GM12878 (cell line): ENCODE measurements around the gene QPRT. TPM values are rescaled to one million over a fixed set of nuclear protein-coding genes. Genes with fewer than 3 reads are reported as not detected.
"Not testable (repeated sequence)": the region's sequence is repeated elsewhere in the genome, so short reads cannot be mapped to it uniquely, and the experiment has no call there.

Source experiments
- ATAC-seq: fragments of 200-7000 bp; cut with Tn5 transposase; 3 replicates; pipeline ENCODE4 v1.9.1; 2020; ENCODE audit warnings: mild to moderate bottlenecking, moderate library complexity
- BruUV-seq: library from RNA; stranded (reverse); fragments of 400-500 nt; replicated peaks from 2 replicates; lab custom pipeline; 2021; lab: Mats Ljungman, UMichigan
- CTCF ChIA-PET: fragments of 300-600 bp; sonication (Branson Sonifier 250); formaldehyde crosslinking; extraction: SDS; loops from one replicate; lab custom pipeline; 2021; ENCODE audit warnings: inconsistent platforms; lab: Yijun Ruan, JAX
- POLR2A ChIA-PET: fragments of 350-600 bp; formaldehyde crosslinking; extraction: SDS; loops from one replicate; lab custom pipeline; 2021; ENCODE audit warnings: inconsistent platforms; lab: Charles Lee
- RAD21 ChIA-PET: fragments of 300-600 bp; sonication (Branson Sonifier 250); formaldehyde crosslinking; loops from one replicate; lab custom pipeline; 2023; ENCODE audit warnings: antibody characterized with exemption; ENCODE audit not compliant: unreplicated experiment; lab: Charles Lee
- SMC1A ChIA-PET: fragments of 300-600 bp; sonication (Branson Sonifier 250); formaldehyde crosslinking; loops from one replicate; lab custom pipeline; 2023; ENCODE audit not compliant: unreplicated experiment, uncharacterized antibody; lab: Charles Lee
- DNase-seq: peaks from one replicate; pipeline ENCODE4 v3.0.0-alpha.2; 2011; ENCODE audit warnings: low read depth, low spot score
- FAIRE-seq: peaks from 3 replicates; lab custom pipeline; 2011; peaks lifted over from hg19 to GRCh38; lab: Jason Lieb, UNC
- H2AFZ ChIP-seq: 2 replicates; pipeline ENCODE4 v1.6.0; 2011; ENCODE audit warnings: low read depth, low read length, control low read depth; ENCODE audit not compliant: control insufficient read depth
- H3K27ac ChIP-seq: 2 replicates; pipeline ENCODE4 v1.5.1; 2011; ENCODE audit warnings: control low read depth; ENCODE audit not compliant: control insufficient read depth, insufficient read depth
- H3K27me3 ChIP-seq, 2 experiments: replicated peaks in 1 of 2; 2 replicates each; pipeline versions ENCODE4 v1.6.0 to v1.6.1; 2011; ENCODE audit warnings: low read length in 1 of 2; ENCODE audit not compliant: control insufficient read depth in 2 of 2, insufficient read depth in 2 of 2
- H3K36me3 ChIP-seq, 2 experiments: 2 replicates each; pipeline ENCODE4 v1.5.1; 2011; ENCODE audit warnings: low read length in 1 of 2; ENCODE audit not compliant: control insufficient read depth in 2 of 2, insufficient read depth in 2 of 2
- H3K4me1 ChIP-seq: 2 replicates; pipeline ENCODE4 v1.6.1; 2011; ENCODE audit warnings: mild to moderate bottlenecking, low read length, moderate library complexity, mixed read lengths; ENCODE audit not compliant: control insufficient read depth, insufficient read depth
- H3K4me2 ChIP-seq: 2 replicates; pipeline ENCODE4 v1.6.0; 2011; ENCODE audit warnings: control low read depth; ENCODE audit not compliant: control insufficient read depth, insufficient read depth
- H3K4me3 ChIP-seq: fragments of 200-600 bp; sonication (generic); 2 replicates; pipeline ENCODE4 v1.5.1; 2016
- H3K79me2 ChIP-seq: 2 replicates; pipeline ENCODE4 v1.6.0; 2011; ENCODE audit warnings: low read length; ENCODE audit not compliant: control insufficient read depth, insufficient read depth
- H3K9ac ChIP-seq: 2 replicates; pipeline ENCODE4 v1.8.0; 2011; ENCODE audit warnings: low read length, control low read depth, mixed read lengths; ENCODE audit not compliant: control insufficient read depth, insufficient read depth
- H3K9me3 ChIP-seq: replicated peaks from 3 replicates; pipeline ENCODE4 v1.5.1; 2011; ENCODE audit warnings: mild to moderate bottlenecking, low read length; ENCODE audit not compliant: control insufficient read depth, insufficient read depth
- H4K20me1 ChIP-seq: 2 replicates; pipeline ENCODE4 v1.6.0; 2011; ENCODE audit not compliant: control insufficient read depth, insufficient read depth
- BRCA1 ChIP-seq: IDR thresholded peaks from 2 replicates; pipeline ENCODE4 v1.6.1; 2011; ENCODE audit warnings: low read depth, low read length, improper control_type of control experiment
- DPF2 ChIP-seq: fragments of 450-650 bp; IDR thresholded peaks from 2 replicates; pipeline ENCODE4 v1.6.1; 2017; ENCODE audit warnings: mild to moderate bottlenecking
- FOXK2 ChIP-seq: fragments of 450-650 bp; IDR thresholded peaks from 2 replicates; pipeline ENCODE4 v1.6.1; 2017; ENCODE audit warnings: mild to moderate bottlenecking, moderate library complexity
- IKZF2 ChIP-seq, 2 experiments: fragments of 450-650 bp; IDR thresholded peaks; 2 replicates each; pipeline ENCODE4 v1.6.1; 2017; ENCODE audit warnings: mild to moderate bottlenecking in 2 of 2, moderate library complexity in 2 of 2
- MTA2 ChIP-seq: fragments of 450-650 bp; IDR thresholded peaks from 2 replicates; pipeline ENCODE4 v1.6.1; 2016; ENCODE audit warnings: low read depth, mild to moderate bottlenecking, moderate library complexity
- PKNOX1 ChIP-seq: fragments of 450-650 bp; IDR thresholded peaks from 2 replicates; pipeline ENCODE4 v1.6.1; 2016; ENCODE audit warnings: mild to moderate bottlenecking
- RAD51 ChIP-seq: fragments of 450-650 bp; IDR thresholded peaks from 2 replicates; pipeline ENCODE4 v1.6.1; 2016; ENCODE audit warnings: moderate library complexity, mild to moderate bottlenecking, inconsistent platforms
- SMARCA5 ChIP-seq: fragments of 450-650 bp; IDR thresholded peaks from 2 replicates; pipeline ENCODE4 v1.6.1; 2017; ENCODE audit warnings: mild to moderate bottlenecking
- ZBED1 ChIP-seq: IDR thresholded peaks from 2 replicates; pipeline ENCODE4 v1.6.1; 2016; ENCODE audit warnings: borderline replicate concordance
- ZNF24 ChIP-seq: fragments of 450-650 bp; IDR thresholded peaks from 2 replicates; pipeline ENCODE4 v1.6.1; 2017; ENCODE audit warnings: antibody characterized with exemption, mild to moderate bottlenecking
- ZNF687 ChIP-seq: fragments of 450-650 bp; IDR thresholded peaks from 2 replicates; pipeline ENCODE4 v1.6.1; 2017; ENCODE audit warnings: mild to moderate bottlenecking, moderate library complexity
- WGBS: methylation state at CpG from one replicate; pipeline ENCODE4 v1.1.6; 2016; ENCODE audit warnings: low lambda C conversion rate; ENCODE audit not compliant: insufficient replicate concordance, insufficient coverage; ENCODE audit errors: missing lambda C conversion rate; 5-methylcytosine and 5-hydroxymethylcytosine counted together
- in situ Hi-C: fragments of 300-500 bp; cut with MboI; formaldehyde crosslinking; loops from 9 replicates; pipeline ENCODE4 v1.14.3; 2018; ENCODE audit warnings: mixed read lengths
- intact Hi-C: fragments of 100-400 bp; cut with micrococcal nuclease; formaldehyde crosslinking; loops from one replicate; pipeline ENCODE4 v1.14.2; 2022; ENCODE audit not compliant: unreplicated experiment
- polyA plus RNA-seq, 11 experiments: library from polyadenylated mRNA; depleted of rRNA in 4 of 11; unstranded in 6 of 11; stranded (reverse) in 5 of 11; fragments of >200 nt; fragmentation: Nextera tagmentation in 4 of 11; fragmentation: Illumina TruSeq in 1 of 11; extraction: Ambion mirVana in 4 of 11; extraction: Trizol in 1 of 11; gene quantifications; 1 replicate in 1 of 11; 2 replicates in 10 of 11; pipeline versions ENCODE4 v1.2.1 to v1.2.3, GENCODE V29; 2011 to 2016; ENCODE audit warnings: inconsistent platforms in 2 of 11, missing spikeins in 2 of 11, low read depth in 1 of 11
- total RNA-seq, 4 experiments: library from RNA; depleted of rRNA in 3 of 4; stranded (reverse); fragments of >200 nt in 3 of 4; fragmentation: Illumina TruSeq in 1 of 4; extraction: Trizol in 1 of 4; gene quantifications; 2 replicates each; pipeline versions ENCODE4 v1.2.1 to v1.2.3, GENCODE V29; 2013 to 2021

Gene QPRT
- total and polyA plus RNA-seq, 10 of the 15 experiments (the other 5 are each of a cell fraction or from before 2014, with no cell fraction given): 2.7 to 43.0 (median 31.3) TPM

GRCh38 chr16:29653890-29654289 is 25.1 kb upstream of the QPRT start:
- POLR2A ChIA-PET: interaction anchor here (0.6 to 4.8 kb wide), 8 partner anchors 8 to 997 kb away, joined by 3 to 62 read pairs (median 6); partner anchors contain the start of genes PRR14 and SPN
- CTCF ChIA-PET: interaction anchor here (0.5 to 5.0 kb wide), 6 partner anchors 8 to 154 kb away, joined by 3 to 25 read pairs (median 4); partner anchors contain the start of genes QPRT and SPN
- 85% methylated on average over 6 of the region's 7 CpGs for WGBS

GRCh38 chr16:29656688-29657523 is 22.1 kb upstream of the QPRT start:
- POLR2A ChIA-PET: interaction anchor here (0.7 kb wide), 2 partner anchors 14 to 43 kb away, joined by 3 to 5 read pairs; no protein-coding TSS in a partner anchor
- TF ChIP-seq FOXK2: no peak
- TF ChIP-seq ZBED1: no peak
- TF ChIP-seq BRCA1: no peak
- TF ChIP-seq PKNOX1: no peak
- no peak for TF ChIP-seq ZNF687
- TF ChIP-seq ZNF24: no peak
- TF ChIP-seq MTA2: no peak

More at GRCh38 chr16:29653890-29654289, 25.1 kb upstream of the QPRT start:
- H3K27me3 ChIP-seq, H3K4me3 ChIP-seq, H4K20me1 ChIP-seq, H3K9me3 ChIP-seq, H3K79me2 ChIP-seq, intact Hi-C loops, H3K36me3 ChIP-seq, DNase-seq, BruUV-seq, FAIRE-seq, in situ Hi-C loops: not testable (repeated sequence)
- Histone ChIP-seq H3K4me2 (peak overlapping the region; percentile 71), H3K27ac (peak overlapping the region; percentile 61), H3K9ac (peak overlapping the region; percentile 37; the same call in 1 of the 2 replicates), H2AFZ (peak overlapping the region; percentile 79), H3K4me1 (peaks cover 18% of the 10 kb centered on the region)
- ATAC-seq: peak; percentile 45; the same call in 2 of the 3 replicates
- ChIA-PET RAD21 (interaction anchor here (1.1 to 3.8 kb wide), 5 partner anchors 8 to 47 kb away, joined by 4 to 26 read pairs (median 5); partner anchors contain the start of gene SPN), SMC1A (interaction anchor here (0.6 to 4.1 kb wide), 7 partner anchors 8 to 56 kb away, joined by 3 to 52 read pairs (median 4); partner anchors contain the start of gene SPN)
- 0 out of 2 replicates have a peak, but pooled peaks have one; percentile 6 for TF ChIP-seq RAD51
- TF ChIP-seq DPF2: peak; percentile 17; the same call in 1 of the 2 replicates
- 0 out of 4 replicates have a peak, but pooled peaks of 1 of the 2 experiments have one; percentile 4 for TF ChIP-seq IKZF2 (IDR thresholded peaks at IDR 0.05)
- TF ChIP-seq MTA2: 0 out of 2 replicates have a peak, but pooled peaks have one; percentile 9
- peak; percentile 27; the same call in 1 of the 2 replicates for TF ChIP-seq SMARCA5

More at GRCh38 chr16:29656688-29657523, 22.1 kb upstream of the QPRT start:
- no TSS peak for BruUV-seq
- ChIA-PET SMC1A (no interaction called here), CTCF (interaction anchor here (0.6 kb wide), 1 partner anchor 13 kb away, joined by 3 read pairs; no protein-coding TSS in a partner anchor), RAD21 (no interaction called here)
- no peaks in the 10 kb centered on the region for H3K9me3 ChIP-seq
- WGBS: 77% methylated on average over 11 of the region's 11 CpGs
- in situ Hi-C loops: no loop called here
- intact Hi-C loops: no loop called here
- peaks cover 25% of the 10 kb centered on the region for H3K4me1 ChIP-seq
- peaks cover 2% of the 10 kb centered on the region for H3K79me2 ChIP-seq
- no peak overlapping the region for H3K4me3 ChIP-seq
- H3K36me3 ChIP-seq: no peaks in the 10 kb centered on the region
- no peak overlapping the region for H3K27ac ChIP-seq
- FAIRE-seq (no peak), DNase-seq (no peak), ATAC-seq (no peak)
- no peak overlapping the region for H3K4me2 ChIP-seq
- no peaks in the 10 kb centered on the region for H3K27me3 ChIP-seq
- H3K9ac ChIP-seq: no peak overlapping the region
- H2AFZ ChIP-seq: no peak overlapping the region
- no peaks in the 10 kb centered on the region for H4K20me1 ChIP-seq
